ENCODE data around the gene TRO. TPM values are rescaled to one million over a fixed set of nuclear protein-coding genes. Genes with fewer than 3 reads are reported as not detected.

The TRO gene, protein sequence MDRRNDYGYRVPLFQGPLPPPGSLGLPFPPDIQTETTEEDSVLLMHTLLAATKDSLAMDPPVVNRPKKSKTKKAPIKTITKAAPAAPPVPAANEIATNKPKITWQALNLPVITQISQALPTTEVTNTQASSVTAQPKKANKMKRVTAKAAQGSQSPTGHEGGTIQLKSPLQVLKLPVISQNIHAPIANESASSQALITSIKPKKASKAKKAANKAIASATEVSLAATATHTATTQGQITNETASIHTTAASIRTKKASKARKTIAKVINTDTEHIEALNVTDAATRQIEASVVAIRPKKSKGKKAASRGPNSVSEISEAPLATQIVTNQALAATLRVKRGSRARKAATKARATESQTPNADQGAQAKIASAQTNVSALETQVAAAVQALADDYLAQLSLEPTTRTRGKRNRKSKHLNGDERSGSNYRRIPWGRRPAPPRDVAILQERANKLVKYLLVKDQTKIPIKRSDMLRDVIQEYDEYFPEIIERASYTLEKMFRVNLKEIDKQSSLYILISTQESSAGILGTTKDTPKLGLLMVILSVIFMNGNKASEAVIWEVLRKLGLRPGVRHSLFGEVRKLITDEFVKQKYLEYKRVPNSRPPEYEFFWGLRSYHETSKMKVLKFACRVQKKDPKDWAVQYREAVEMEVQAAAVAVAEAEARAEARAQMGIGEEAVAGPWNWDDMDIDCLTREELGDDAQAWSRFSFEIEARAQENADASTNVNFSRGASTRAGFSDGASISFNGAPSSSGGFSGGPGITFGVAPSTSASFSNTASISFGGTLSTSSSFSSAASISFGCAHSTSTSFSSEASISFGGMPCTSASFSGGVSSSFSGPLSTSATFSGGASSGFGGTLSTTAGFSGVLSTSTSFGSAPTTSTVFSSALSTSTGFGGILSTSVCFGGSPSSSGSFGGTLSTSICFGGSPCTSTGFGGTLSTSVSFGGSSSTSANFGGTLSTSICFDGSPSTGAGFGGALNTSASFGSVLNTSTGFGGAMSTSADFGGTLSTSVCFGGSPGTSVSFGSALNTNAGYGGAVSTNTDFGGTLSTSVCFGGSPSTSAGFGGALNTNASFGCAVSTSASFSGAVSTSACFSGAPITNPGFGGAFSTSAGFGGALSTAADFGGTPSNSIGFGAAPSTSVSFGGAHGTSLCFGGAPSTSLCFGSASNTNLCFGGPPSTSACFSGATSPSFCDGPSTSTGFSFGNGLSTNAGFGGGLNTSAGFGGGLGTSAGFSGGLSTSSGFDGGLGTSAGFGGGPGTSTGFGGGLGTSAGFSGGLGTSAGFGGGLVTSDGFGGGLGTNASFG (N-terminal part only)
- 0.57 TPM for polyA plus RNA-seq (2012; ENCODE audit: missing spikeins)

DNA sequence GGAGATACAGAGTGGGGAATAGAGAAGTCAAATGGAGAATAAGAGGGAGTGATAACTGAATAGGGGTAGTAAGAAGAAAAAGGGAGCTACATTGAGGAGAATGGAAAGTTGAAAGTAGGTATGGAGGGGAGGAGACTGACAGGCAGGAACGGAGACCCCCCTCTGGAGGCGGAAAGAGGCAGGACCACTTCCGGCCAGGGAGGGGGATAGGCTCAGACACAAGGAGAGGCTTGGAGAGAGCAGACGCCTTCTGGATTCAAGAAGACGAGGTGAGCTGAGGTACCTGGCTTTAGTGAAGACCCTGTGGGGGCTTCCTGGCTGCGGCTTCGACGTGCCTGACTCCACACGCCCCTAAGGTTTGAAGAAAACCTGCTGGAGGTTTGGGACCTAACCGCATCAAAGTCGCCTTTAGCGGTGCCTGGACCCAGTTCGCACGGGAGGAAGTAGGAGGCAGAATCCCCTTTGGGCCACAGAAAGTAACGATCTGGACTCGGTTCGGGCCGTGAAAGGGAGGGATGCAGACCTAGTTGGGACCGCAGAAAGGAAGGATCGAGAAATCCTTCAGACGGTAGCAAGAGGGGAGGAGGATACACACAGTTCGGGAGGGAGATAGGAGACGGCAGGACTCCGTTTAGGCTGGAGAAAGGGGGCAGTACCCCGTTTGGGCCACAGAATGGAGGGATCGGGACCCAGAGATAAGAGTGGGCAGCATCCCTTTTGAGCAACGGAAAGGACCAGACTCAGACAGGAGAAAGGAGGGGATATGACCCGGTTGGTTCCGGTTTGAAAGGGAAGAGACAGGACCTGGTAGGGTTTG is at the start of gene TRO:
TSS of gene TRO (plus strand) at position 215 of the 817 bp plus-strand sequence. CDS start 1,423 bp downstream, outside the sequence.
- DNase-seq (ENCODE audit: insufficient read length) = no peak
- FAIRE-seq = no peak

DNA sequence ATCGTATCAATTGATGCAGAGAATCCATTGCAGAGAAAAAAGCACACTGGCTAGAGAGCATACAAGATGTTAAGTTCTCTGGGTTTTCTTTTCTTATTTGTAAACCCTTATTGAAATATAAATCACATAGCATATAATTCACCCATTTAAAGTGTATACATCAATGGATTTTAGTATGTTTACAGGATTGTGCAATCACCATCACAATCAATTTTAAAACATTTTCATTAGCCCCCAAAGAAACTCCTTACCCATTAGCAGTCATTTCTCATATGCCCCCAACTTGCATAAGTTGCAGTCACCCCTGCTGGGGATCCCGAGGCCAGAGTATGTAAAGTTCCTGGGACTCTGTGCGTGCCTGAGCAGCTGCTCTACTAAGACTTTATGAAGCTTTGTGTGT is 34.9 kb upstream of the TRO start:
- TF ChIP-seq POLR2A (IDR thresholded peaks at IDR 0.05; ENCODE audit: low read depth, low read length) (no peak), TAF1 (IDR thresholded peaks at IDR 0.05; ENCODE audit: borderline replicate concordance, low read depth, low read length) (no peak), POLR2AphosphoS5 (IDR thresholded peaks at IDR 0.05; ENCODE audit: low read depth, low read length) (no peak)
- DNase-seq (ENCODE audit: insufficient read length) (no peak), FAIRE-seq (no peak)

More for the DNA sequence above, at the start of gene TRO:
- TF ChIP-seq TAF1 (IDR thresholded peaks at IDR 0.05; ENCODE audit: borderline replicate concordance, low read depth, low read length) (no peak), POLR2A (IDR thresholded peaks at IDR 0.05; ENCODE audit: low read depth, low read length) (no peak), POLR2AphosphoS5 (IDR thresholded peaks at IDR 0.05; ENCODE audit: low read depth, low read length) (no peak)

DNA sequence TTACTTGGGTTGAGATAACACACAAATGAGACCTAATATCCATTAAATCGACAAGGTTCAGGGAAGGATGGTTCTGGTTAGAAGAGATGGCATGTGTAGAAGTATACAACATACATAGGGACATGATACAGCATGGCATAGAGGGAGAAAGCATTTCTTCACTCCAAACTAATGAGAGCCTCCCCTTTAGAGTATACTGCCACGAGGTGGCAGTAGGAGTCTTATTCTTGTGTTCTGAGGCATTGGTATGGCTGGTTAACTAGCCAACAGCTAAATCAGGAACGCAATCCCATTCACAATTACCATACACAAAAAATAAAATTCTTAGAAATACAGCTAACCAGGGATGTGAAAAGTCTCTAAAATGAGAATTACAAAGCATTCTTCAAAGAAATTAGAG is 29.1 kb upstream of the TRO start:
- FAIRE-seq (no peak), DNase-seq (ENCODE audit: insufficient read length) (no peak)
- TF ChIP-seq TAF1 (IDR thresholded peaks at IDR 0.05; ENCODE audit: borderline replicate concordance, low read depth, low read length) (no peak), POLR2AphosphoS5 (IDR thresholded peaks at IDR 0.05; ENCODE audit: low read depth, low read length) (no peak), POLR2A (IDR thresholded peaks at IDR 0.05; ENCODE audit: low read depth, low read length) (no peak)

DNA sequence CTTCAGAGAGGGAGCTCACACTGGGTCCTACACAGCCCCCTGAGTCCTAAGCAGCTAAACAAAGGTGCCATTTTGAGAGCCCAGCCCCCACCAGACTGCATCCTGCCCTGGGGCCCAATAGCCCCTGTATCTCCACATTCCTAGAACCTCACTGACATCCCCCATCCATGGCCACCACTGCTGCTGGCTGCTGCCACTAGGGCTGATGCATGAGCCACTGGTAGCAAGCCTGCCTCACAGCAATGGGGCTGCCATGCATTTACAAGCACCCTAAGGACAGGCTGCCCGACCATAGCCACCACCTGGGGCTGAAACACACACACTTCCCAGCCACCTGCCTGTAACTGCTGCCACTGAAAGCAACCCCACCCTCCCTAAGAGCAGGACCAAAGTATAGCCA is 26.5 kb upstream of the TRO start:
- no peak for FAIRE-seq
- DNase-seq (ENCODE audit: insufficient read length) = no peak
- no peak for TF ChIP-seq POLR2AphosphoS5 (IDR thresholded peaks at IDR 0.05; ENCODE audit: low read depth, low read length)
- TF ChIP-seq POLR2A (IDR thresholded peaks at IDR 0.05; ENCODE audit: low read depth, low read length) = no peak
- TF ChIP-seq TAF1 (IDR thresholded peaks at IDR 0.05; ENCODE audit: borderline replicate concordance, low read depth, low read length) = no peak

DNA sequence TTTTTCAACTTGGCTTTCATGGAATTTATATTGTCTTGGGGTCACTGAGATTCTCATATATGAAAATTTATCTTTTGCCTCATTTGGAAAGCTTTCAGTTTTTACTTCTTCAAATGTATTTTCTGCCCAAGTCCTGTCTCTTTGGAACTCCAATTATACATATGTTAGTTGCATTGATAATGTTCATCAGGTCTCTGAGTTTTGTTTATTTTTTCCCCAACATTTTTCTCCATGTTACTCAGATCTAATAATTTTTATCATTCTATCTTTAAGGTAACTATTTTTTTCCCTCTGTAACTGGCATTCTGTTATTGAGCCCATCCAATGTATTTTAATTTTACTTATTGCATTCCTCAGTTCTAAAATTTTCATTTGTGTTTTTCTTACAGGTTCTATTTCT is 10.7 kb upstream of the TRO start:
- FAIRE-seq (no peak), DNase-seq (ENCODE audit: insufficient read length) (no peak)
- no peak for TF ChIP-seq TAF1 (IDR thresholded peaks at IDR 0.05; ENCODE audit: borderline replicate concordance, low read depth, low read length)
- no peak for TF ChIP-seq POLR2AphosphoS5 (IDR thresholded peaks at IDR 0.05; ENCODE audit: low read depth, low read length)
- TF ChIP-seq POLR2A (IDR thresholded peaks at IDR 0.05; ENCODE audit: low read depth, low read length) = no peak

DNA sequence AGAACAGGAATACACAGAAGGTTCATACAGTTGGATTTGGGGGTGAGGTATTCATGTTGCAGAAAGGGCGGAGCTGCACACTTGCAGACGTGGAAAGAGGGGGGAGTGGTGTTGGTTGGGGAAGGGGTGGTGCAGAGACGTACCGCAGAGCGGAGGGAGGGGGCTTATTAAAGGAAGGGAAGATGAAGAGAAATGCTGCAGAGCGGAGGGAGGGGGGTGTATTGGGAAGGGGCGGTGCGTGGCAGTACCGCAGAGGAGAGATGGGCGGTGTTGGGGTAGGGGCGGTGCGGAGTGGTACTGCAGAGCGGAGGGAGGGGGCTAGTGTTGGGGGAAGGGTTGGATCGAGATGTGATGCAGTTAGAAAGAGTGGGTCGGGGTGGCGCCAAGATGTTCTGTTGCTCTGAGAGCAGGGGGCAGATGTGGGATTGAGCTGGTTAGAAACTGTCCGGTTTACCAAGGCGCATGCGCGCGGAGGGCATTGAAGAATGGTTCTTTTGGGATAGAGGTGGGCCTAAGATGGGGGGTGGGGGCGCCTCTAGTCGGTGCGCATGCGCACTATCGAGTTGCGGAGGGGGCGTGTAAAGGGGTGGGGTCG is 900 bp downstream of the TRO start:
- TF ChIP-seq TAF1 (IDR thresholded peaks at IDR 0.05; ENCODE audit: borderline replicate concordance, low read depth, low read length) (no peak), POLR2AphosphoS5 (IDR thresholded peaks at IDR 0.05; ENCODE audit: low read depth, low read length) (no peak), POLR2A (IDR thresholded peaks at IDR 0.05; ENCODE audit: low read depth, low read length) (no peak)
- no peak for FAIRE-seq
- DNase-seq (ENCODE audit: insufficient read length) = no peak

DNA sequence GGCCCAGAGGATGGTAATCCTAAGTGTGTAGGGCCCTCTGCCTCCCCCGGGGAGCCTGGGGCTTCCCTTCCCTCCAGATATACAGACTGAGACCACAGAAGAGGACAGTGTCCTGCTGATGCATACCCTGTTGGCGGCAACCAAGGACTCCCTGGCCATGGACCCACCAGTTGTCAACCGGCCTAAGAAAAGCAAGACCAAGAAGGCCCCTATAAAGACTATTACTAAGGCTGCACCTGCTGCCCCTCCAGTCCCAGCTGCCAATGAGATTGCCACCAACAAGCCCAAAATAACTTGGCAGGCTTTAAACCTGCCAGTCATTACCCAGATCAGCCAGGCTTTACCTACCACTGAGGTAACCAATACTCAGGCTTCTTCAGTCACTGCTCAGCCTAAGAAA is 1.9 kb downstream of the TRO start:
- TF ChIP-seq POLR2A (IDR thresholded peaks at IDR 0.05; ENCODE audit: low read depth, low read length) (no peak), TAF1 (IDR thresholded peaks at IDR 0.05; ENCODE audit: borderline replicate concordance, low read depth, low read length) (no peak)
- FAIRE-seq (no peak), DNase-seq (ENCODE audit: insufficient read length) (no peak)

DNA sequence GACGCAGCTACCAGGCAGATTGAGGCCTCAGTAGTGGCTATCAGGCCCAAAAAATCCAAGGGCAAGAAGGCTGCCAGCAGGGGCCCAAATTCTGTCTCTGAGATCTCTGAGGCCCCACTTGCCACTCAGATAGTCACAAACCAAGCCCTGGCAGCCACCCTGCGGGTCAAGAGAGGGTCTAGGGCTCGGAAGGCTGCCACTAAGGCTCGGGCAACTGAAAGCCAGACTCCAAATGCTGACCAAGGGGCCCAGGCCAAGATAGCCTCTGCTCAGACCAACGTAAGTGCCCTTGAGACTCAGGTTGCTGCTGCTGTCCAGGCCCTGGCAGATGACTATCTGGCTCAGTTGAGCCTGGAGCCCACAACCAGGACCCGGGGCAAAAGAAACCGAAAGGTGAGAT is 2.8 kb downstream of the TRO start:
- FAIRE-seq = no peak
- DNase-seq (ENCODE audit: insufficient read length) = no peak
- TF ChIP-seq TAF1 (IDR thresholded peaks at IDR 0.05; ENCODE audit: borderline replicate concordance, low read depth, low read length) (no peak), POLR2AphosphoS5 (IDR thresholded peaks at IDR 0.05; ENCODE audit: low read depth, low read length) (no peak), POLR2A (IDR thresholded peaks at IDR 0.05; ENCODE audit: low read depth, low read length) (no peak)

DNA sequence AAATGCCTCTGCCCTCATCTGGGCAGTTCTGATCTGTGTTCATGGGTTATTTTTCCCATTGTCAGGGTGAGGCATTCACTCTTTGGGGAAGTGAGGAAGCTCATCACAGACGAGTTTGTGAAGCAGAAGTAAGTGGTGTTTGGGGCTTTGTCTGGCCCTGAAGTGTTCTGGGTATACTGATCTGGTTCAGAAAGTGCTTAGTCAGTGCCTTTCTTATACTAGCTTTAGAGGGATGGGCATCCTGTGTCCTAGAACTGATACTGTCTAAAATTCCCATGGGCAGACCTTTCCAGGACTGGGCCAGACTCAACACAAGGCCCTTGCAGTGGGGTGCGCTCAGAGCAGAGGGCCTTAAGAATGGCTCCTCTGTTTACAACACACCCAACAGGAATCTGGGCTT is 6.4 kb downstream of the TRO start:
- TF ChIP-seq TAF1 (IDR thresholded peaks at IDR 0.05; ENCODE audit: borderline replicate concordance, low read depth, low read length) = no peak
- no peak for FAIRE-seq
- no peak for DNase-seq (ENCODE audit: insufficient read length)

DNA sequence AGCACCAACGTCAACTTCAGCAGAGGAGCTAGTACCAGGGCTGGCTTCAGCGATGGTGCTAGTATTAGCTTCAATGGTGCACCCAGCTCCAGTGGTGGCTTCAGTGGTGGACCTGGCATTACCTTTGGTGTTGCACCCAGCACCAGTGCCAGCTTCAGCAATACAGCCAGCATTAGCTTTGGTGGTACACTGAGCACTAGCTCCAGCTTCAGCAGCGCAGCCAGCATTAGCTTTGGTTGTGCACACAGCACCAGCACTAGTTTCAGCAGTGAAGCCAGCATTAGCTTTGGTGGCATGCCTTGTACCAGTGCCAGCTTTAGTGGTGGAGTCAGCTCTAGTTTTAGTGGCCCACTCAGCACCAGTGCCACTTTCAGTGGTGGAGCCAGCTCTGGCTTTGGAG is 8.3 kb downstream of the TRO start:
- FAIRE-seq (no peak), DNase-seq (ENCODE audit: insufficient read length) (no peak)
- TF ChIP-seq POLR2AphosphoS5 (IDR thresholded peaks at IDR 0.05; ENCODE audit: low read depth, low read length) = no peak
- no peak for TF ChIP-seq TAF1 (IDR thresholded peaks at IDR 0.05; ENCODE audit: borderline replicate concordance, low read depth, low read length)
- TF ChIP-seq POLR2A (IDR thresholded peaks at IDR 0.05; ENCODE audit: low read depth, low read length) = no peak

Data from GM12892 (cell line).